Suprapubic skin (tissue), 4 donors: ENCODE data around the gene TNK2. TPM values are rescaled to one million over a fixed set of nuclear protein-coding genes. Genes with fewer than 3 reads are reported as not detected.
"Not testable (repeated sequence)": the region's sequence is repeated elsewhere in the genome, so short reads cannot be mapped to it uniquely, and the experiment has no call there.

ENCODE experiments used
- DNase-seq, 2 donors: peaks; one replicate each; pipeline ENCODE4 v3.0.0-alpha.2; 2019; ENCODE audit warnings: low spot score in 2 of 2
- H3K27ac ChIP-seq: fragments of 200-600 bp; sonication (generic); one replicate; pipeline ENCODE4 v1.5.1; 2019
- H3K27me3 ChIP-seq: fragments of 200-600 bp; sonication (generic); one replicate; pipeline ENCODE4 v1.5.1; 2019
- H3K36me3 ChIP-seq: fragments of 200-600 bp; sonication (generic); one replicate; pipeline ENCODE4 v1.5.1; 2019
- H3K4me1 ChIP-seq: fragments of 200-600 bp; sonication (generic); one replicate; pipeline ENCODE4 v1.5.1; 2019
- H3K4me3 ChIP-seq: fragments of 200-600 bp; sonication (generic); one replicate; pipeline ENCODE4 v1.5.1; 2019; ENCODE audit warnings: mild to moderate bottlenecking
- H3K9me3 ChIP-seq: fragments of 200-600 bp; sonication (generic); one replicate; pipeline ENCODE4 v1.5.1; 2019
- CTCF ChIP-seq, 2 donors: fragments of 200-600 bp in 1 of 2; fragments of 450-650 bp in 1 of 2; sonication (generic) in 1 of 2; IDR thresholded peaks; one replicate each; pipeline ENCODE4 v1.5.1; 2016 to 2019; ENCODE audit warnings: antibody characterized with exemption in 2 of 2, mild to moderate bottlenecking in 1 of 2, moderate library complexity in 1 of 2
- EP300 ChIP-seq: sonication (generic); formaldehyde crosslinking; IDR thresholded peaks from one replicate; pipeline ENCODE4 v1.6.1; 2017; ENCODE audit warnings: antibody characterized with exemption
- POLR2A ChIP-seq, 2 donors: fragments of 450-650 bp; IDR thresholded peaks; one replicate each; pipeline ENCODE4 v1.6.1; 2017; ENCODE audit warnings: antibody characterized with exemption in 2 of 2, mild to moderate bottlenecking in 2 of 2, moderate library complexity in 2 of 2
- POLR2AphosphoS5 ChIP-seq, 3 donors: sonication (generic); formaldehyde crosslinking; IDR thresholded peaks; one replicate each; pipeline ENCODE4 v1.6.1; 2017; ENCODE audit warnings: antibody characterized with exemption in 3 of 3
- WGBS: methylation state at CpG from one replicate; pipeline ENCODE4 v1.1.5; 2018; 5-methylcytosine and 5-hydroxymethylcytosine counted together
- total RNA-seq, 4 donors: library from RNA; depleted of rRNA; stranded (reverse); fragments of >200 nt; gene quantifications; one replicate each; pipeline ENCODE4 v1.1.0, GENCODE V29; 2016

Gene TNK2
- total RNA-seq, 4 donors from 2014 or later, result 52.4 to 101 (median 70.0) TPM

DNA sequence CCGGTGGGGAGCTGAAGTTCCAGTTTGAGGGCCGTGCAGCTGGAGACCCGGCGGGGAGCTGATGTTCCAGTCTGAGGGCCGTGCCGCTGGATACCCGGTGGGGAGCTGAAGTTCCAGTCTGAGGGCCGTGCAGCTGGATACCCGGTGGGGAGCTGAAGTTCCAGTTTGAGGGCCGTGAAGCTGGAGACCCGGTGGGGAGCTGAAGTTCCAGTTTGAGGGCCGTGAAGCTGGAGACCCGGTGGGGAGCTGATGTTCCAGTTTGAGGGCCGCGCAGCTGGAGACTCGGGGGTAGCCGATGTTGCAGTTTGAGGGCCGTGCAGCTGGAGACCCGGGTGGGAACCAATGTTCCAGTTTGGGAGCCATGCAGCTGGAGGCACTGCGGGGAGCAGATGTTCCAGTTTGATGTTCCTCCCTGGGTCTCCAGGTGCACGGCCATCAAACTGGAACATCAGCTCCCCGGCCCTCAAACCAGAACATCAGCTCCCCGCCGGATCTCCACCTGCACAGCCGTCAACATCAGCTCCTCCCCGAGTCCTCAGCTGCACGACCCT is 33.0 kb upstream of the TNK2 start:
- DNase-seq, result peak in 1 of 2 donors; percentile 61
- WGBS, result 95% methylated on average over 23 of the region's 27 CpGs
- not testable (repeated sequence) for H3K9me3 ChIP-seq, H3K4me1 ChIP-seq, H3K27me3 ChIP-seq, H3K4me3 ChIP-seq, H3K27ac ChIP-seq
- peaks cover 11% of the 10 kb centered on the region for H3K36me3 ChIP-seq

DNA sequence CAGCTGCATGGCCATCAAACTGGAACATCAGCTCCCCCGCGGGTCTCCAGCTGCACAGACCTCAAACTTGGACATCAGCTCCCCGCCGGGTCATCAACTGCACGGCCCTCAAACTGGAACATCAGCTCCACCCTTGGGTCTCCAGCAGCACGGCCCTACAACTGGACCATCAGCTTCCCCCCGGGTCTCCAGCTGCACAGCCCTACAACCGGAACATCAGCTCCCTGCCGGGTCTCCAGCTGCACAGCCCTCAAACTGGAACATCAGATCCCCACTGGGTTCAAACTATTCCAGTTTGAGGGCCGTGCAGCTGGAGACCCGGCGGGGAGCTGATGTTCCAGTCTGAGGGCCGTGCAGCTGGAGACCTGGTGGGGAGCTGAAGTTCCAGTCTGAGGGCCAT is 32.5 kb upstream of the TNK2 start:
- peak in 1 of 2 donors; percentile 54 for DNase-seq
- not testable (repeated sequence) for H3K4me3 ChIP-seq, H3K9me3 ChIP-seq, H3K27me3 ChIP-seq, H3K27ac ChIP-seq, H3K4me1 ChIP-seq
- WGBS, result 86% methylated on average over 13 of the region's 13 CpGs
- H3K36me3 ChIP-seq, result peaks cover 11% of the 10 kb centered on the region

DNA sequence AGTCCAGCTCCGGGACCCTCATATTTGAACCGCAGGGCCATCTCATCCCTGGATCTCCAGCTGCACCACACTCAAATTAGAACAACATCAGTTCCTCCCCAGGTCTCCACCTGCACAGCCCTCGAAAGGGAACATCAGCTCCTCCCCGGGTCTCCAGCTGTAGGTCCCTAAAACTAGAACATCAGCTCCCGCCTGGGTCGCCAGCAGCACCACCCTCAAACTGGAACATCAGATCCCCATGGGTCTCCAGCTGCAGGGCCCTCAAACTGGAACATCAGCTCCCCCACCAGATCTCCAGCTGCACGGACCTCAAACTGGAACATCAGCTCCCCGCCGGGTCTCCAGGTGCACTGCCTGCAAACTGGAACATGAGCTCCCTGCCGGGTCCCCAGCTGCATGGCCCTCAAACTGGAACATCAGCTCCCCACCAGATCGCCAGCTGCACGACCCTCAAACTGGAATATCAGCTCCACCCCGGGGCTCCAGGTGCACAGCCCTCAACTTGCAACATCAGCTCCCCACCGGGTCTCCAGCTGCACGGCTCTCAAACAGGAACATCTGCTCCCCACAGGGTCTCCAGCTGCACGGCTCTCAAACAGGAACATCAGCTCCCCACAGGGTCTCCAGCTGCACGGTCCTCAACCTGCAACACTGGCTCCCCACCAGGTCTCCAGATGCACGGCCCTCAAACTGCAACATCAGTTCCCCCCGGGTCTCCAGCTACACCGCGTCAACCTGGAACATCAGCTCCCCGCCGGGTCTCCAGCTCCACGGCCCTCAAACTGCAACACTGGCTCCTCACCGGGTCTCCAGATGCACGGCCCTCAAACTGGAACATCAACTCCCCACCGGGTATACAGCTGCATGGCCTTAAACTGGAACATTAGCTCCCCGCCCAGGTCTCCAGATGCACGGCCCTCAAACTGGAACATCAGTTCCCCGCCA is 31.4 kb upstream of the TNK2 start:
- H3K27me3 ChIP-seq, H3K27ac ChIP-seq, H3K9me3 ChIP-seq, H3K4me1 ChIP-seq, H3K4me3 ChIP-seq: not testable (repeated sequence)
- 81% methylated on average over 25 of the region's 30 CpGs for WGBS
- DNase-seq, result peak in 1 of 2 donors; percentile 67
- peaks cover 11% of the 10 kb centered on the region for H3K36me3 ChIP-seq

DNA sequence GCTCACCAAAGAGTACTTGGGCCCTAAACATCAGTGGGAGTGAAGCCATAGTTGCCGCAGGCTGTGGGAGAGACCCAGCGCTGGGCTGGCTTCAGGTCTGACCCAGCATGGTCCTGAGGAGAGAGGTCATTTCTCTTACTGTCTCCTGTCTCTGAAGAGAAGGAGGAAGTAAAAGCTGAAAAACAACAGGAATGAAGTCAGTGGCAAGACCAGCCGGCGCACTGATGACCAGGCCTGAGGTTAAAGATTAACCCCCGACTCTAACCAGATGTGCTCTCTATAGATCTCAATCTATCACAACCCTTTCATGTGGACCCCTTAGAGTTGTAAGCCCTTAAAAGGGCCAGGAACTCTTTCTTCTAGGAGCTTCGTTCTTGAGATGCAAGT is 24.7 kb upstream of the TNK2 start:
- peak in 1 of 2 donors; percentile 24 for DNase-seq
- H3K4me3 ChIP-seq, H3K9me3 ChIP-seq, H3K36me3 ChIP-seq, H3K27me3 ChIP-seq, H3K27ac ChIP-seq, H3K4me1 ChIP-seq: not testable (repeated sequence)
- WGBS, result 87% methylated on average over 6 of the region's 6 CpGs

GRCh38 chr3:195932418-195933043 is 24.2 kb upstream of the TNK2 start:
- H3K9me3 ChIP-seq, result no peaks in the 10 kb centered on the region
- H3K27me3 ChIP-seq, result no peaks in the 10 kb centered on the region
- no peaks in the 10 kb centered on the region for H3K36me3 ChIP-seq
- H3K4me3 ChIP-seq, result no peak overlapping the region
- WGBS, result 89% methylated on average over 9 of the region's 9 CpGs
- TF ChIP-seq POLR2AphosphoS5 (IDR thresholded peaks at IDR 0.05), result no peak
- H3K27ac ChIP-seq, result no peak overlapping the region
- H3K4me1 ChIP-seq, result no peaks in the 10 kb centered on the region
- peak in 1 of 2 donors; percentile 52 for DNase-seq

- H3K9me3 ChIP-seq, result no peaks in the 10 kb centered on the region
- TF ChIP-seq CTCF (IDR thresholded peaks at IDR 0.05), result no peak
- TF ChIP-seq POLR2AphosphoS5 (IDR thresholded peaks at IDR 0.05), result no peak
- TF ChIP-seq POLR2A (IDR thresholded peaks at IDR 0.05), result no peak
- TF ChIP-seq EP300, result no peak
- 72% methylated on average over 6 of the region's 8 CpGs for WGBS
- H3K4me3 ChIP-seq, result no peak overlapping the region
- H3K4me1 ChIP-seq, result no peaks in the 10 kb centered on the region
- no peaks in the 10 kb centered on the region for H3K27me3 ChIP-seq
- H3K36me3 ChIP-seq, result no peaks in the 10 kb centered on the region
- peak in 1 of 2 donors; percentile 32 for DNase-seq
- H3K27ac ChIP-seq, result no peak overlapping the region
These were observed 23.4 kb upstream of the TNK2 start for GRCh38 chr3:195931582-195932273.

DNA sequence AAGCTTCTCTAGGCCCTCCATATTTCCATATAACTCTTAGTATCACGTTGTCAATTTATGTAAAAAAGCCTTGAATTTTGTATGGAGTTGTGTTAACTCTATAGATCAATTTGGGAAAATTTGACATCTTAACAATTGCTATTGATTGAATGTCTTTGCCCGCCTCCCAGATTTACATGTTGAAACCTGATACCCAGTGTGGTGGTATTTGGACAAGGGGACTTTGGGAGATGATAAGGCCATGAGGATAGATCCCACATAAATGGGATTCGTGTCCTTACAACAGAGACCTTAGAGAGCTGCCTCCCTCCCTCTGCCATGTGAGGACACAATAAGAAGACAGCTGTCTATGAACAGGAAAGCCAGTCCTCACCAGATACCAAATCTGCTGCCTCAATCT is 21.1 kb upstream of the TNK2 start:
- TF ChIP-seq POLR2A (IDR thresholded peaks at IDR 0.05), result no peak
- TF ChIP-seq POLR2AphosphoS5 (IDR thresholded peaks at IDR 0.05), result no peak
- no peak for TF ChIP-seq CTCF (IDR thresholded peaks at IDR 0.05)
- TF ChIP-seq EP300, result no peak
- Histone ChIP-seq H3K9me3 (no peaks in the 10 kb centered on the region), H3K4me3 (no peak overlapping the region), H3K4me1 (no peaks in the 10 kb centered on the region), H3K36me3 (no peaks in the 10 kb centered on the region), H3K27me3 (no peaks in the 10 kb centered on the region), H3K27ac (no peak overlapping the region)
- DNase-seq, result peak in 1 of 2 donors; percentile 24
- WGBS, result 76% methylated on average over 3 of the region's 3 CpGs
